ENCODE results near the gene PRUNE2.

Gene PRUNE2

DNA sequence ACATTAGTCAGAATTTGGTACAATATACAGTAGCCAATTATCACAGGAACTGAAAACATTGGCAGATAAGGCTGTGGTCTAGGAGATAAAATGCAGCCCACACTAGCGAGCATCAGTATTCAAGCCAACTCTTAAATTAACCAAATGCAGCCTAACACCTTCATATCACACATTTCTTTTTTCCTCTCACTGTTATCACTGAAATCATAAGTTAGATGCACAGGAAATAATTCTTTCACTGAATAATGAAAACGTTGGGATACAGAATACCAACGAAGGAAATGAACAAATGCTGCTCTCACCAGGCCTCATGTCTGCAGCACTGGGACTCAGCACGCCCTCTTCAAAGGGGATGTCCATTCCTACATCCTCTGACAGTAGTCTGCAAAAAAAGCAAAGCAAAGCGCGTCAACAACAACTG, 250.8 kb downstream of the PRUNE2 start:
- no peak overlapping the region for H3K4me3 ChIP-seq (ENCODE audit: low read length)
- TF ChIP-seq CTCF (conservative IDR thresholded peaks at IDR 0.05; ENCODE audit: low read depth, low read length) = no peak
- DNase-seq (ENCODE audit: low read depth) = no peak

DNA sequence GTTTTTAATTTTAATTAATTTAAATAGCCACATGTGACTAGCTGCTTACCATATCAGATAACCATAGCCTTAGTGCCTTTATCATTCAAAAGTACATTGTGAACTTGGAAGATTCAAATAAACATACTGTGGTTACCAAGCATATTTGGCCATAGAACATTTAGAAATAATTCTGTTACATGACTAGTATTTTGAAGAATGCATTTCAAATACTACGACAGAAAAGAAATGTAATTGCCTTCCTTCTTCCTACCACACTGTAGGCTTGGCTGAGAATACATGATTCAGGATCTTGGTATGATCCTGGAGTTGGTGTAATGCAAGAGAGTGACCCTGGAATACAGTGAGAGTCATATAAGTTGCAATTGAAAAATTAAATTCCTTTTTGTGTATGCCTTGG, 251.3 kb downstream of the PRUNE2 start:
- DNase-seq (ENCODE audit: low read depth) = peak; percentile 72
- TF ChIP-seq CTCF (conservative IDR thresholded peaks at IDR 0.05; ENCODE audit: low read depth, low read length) = no peak
- no peak overlapping the region for H3K4me3 ChIP-seq (ENCODE audit: low read length)

GRCh38 chr9:76654051-76654461, 251.9 kb downstream of the PRUNE2 start:
- DNase-seq (ENCODE audit: low read depth) = no peak
- TF ChIP-seq CTCF (conservative IDR thresholded peaks at IDR 0.05; ENCODE audit: low read depth, low read length) = no peak
- H3K4me3 ChIP-seq (ENCODE audit: low read length) = no peak overlapping the region

DNA sequence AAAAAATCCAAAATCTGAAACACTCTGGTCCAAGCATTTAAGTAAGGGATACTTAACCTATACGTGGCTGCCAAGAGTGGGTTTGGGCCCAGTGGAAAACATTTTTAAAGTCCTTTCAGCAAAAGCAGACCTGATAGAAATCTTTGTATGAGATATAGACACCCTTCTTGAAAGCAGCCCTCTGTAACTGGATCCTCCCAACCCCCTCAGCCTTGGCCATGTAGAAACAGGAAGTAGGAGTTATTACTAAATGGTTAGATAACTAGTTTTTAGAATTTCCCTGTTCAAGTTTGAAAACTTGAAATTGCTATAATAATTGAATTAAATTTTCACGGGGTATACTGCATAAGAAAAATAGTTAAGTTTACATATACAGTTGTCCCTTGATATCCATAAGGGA, 253.0 kb downstream of the PRUNE2 start:
- no peak for DNase-seq (ENCODE audit: low read depth)
- H3K4me3 ChIP-seq (ENCODE audit: low read length) = no peak overlapping the region
- no peak for TF ChIP-seq CTCF (conservative IDR thresholded peaks at IDR 0.05; ENCODE audit: low read depth, low read length)

GRCh38 chr9:76651119-76651705, 254.7 kb downstream of the PRUNE2 start:
- DNase-seq (ENCODE audit: low read depth) = no peak
- no peak for TF ChIP-seq CTCF (conservative IDR thresholded peaks at IDR 0.05; ENCODE audit: low read depth, low read length)
- H3K4me3 ChIP-seq (ENCODE audit: low read length) = no peak overlapping the region

GRCh38 chr9:76650692-76651091, 255.2 kb downstream of the PRUNE2 start:
- TF ChIP-seq CTCF (conservative IDR thresholded peaks at IDR 0.05; ENCODE audit: low read depth, low read length) = no peak
- H3K4me3 ChIP-seq (ENCODE audit: low read length) = no peak overlapping the region
- DNase-seq (ENCODE audit: low read depth) = no peak

DNA sequence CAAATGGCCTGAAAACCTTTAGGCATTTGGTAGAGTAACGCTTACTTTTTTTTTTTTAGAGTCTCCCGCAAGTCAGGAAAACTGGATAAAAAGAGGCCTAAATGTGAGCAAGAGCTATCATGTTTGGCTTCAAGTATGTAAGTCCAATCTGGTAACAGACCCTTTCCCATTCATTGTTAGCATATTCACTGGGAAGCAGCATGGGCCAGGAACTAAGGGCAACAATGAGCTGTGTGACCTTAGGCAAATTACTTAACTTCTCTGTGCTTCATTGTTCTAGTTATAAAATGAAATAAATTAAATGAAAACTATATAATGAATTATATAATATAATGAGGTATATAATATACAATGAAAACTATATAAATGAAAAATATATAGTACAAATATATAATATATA, 256.0 kb downstream of the PRUNE2 start:
- H3K4me3 ChIP-seq (ENCODE audit: low read length) = no peak overlapping the region
- no peak for DNase-seq (ENCODE audit: low read depth)
- no peak for TF ChIP-seq CTCF (conservative IDR thresholded peaks at IDR 0.05; ENCODE audit: low read depth, low read length)

Measured in retinal pigment epithelial cell (primary cell).